Stimulated activated CD8-positive, alpha-beta memory T cell treated with anti-CD3 and anti-CD28 coated beads, Interleukin-4, amount 100 ng/mL, for 48 hours (primary cell): ENCODE results near the gene NOS3.
"Not testable (repeated sequence)": the region's sequence is repeated elsewhere in the genome, so short reads cannot be mapped to it uniquely, and the experiment has no call there.

Source experiments
- DNase-seq: peaks from one replicate; pipeline ENCODE4 v3.0.0-alpha.2; 2020

NOS3 gene

GRCh38 chr7:151040616-151041375 is 50.0 kb downstream of the NOS3 start:
- DNase-seq = no peak

GRCh38 chr7:151043449-151043848 is 52.6 kb downstream of the NOS3 start:
- DNase-seq = not testable (repeated sequence)

GRCh38 chr7:151043959-151044358 is 53.1 kb downstream of the NOS3 start:
- DNase-seq = no peak

GRCh38 chr7:151045262-151045661 is 54.4 kb downstream of the NOS3 start:
- no peak for DNase-seq

GRCh38 chr7:151045967-151046366 is 55.1 kb downstream of the NOS3 start:
- no peak for DNase-seq

- DNase-seq = no peak
Observed at GRCh38 chr7:151046603-151047573, 56.1 kb downstream of the NOS3 start.

GRCh38 chr7:151047976-151048815 is 57.4 kb downstream of the NOS3 start, which contains the start of gene ASIC3:
ASIC3 (plus strand) TSS chr7:151048531; CDS start chr7:151048886, 355 bp downstream.
- DNase-seq = no peak

- DNase-seq = no peak
Observed at GRCh38 chr7:151048911-151049463, 58.2 kb downstream of the NOS3 start.

GRCh38 chr7:151051108-151051507 is 60.3 kb downstream of the NOS3 start:
- peak; percentile 62 for DNase-seq

GRCh38 chr7:151053096-151053495 is 62.3 kb downstream of the NOS3 start:
- DNase-seq = no peak

GRCh38 chr7:151053751-151054150 is 62.9 kb downstream of the NOS3 start:
- DNase-seq = no peak

- DNase-seq = no peak
Observed at GRCh38 chr7:151056283-151056665, 65.5 kb downstream of the NOS3 start.

GRCh38 chr7:151056666-151057505 is 66.1 kb downstream of the NOS3 start:
- no peak for DNase-seq

GRCh38 chr7:151057506-151057988 is 66.7 kb downstream of the NOS3 start, which contains the start of gene CDK5:
CDK5 (minus strand) TSS chr7:151057897; CDS start chr7:151057848, 49 bp downstream.
- no peak for DNase-seq

GRCh38 chr7:151057989-151058780 is 67.4 kb downstream of the NOS3 start:
- peak; percentile 97 for DNase-seq

- DNase-seq = peak; percentile 47
Observed at GRCh38 chr7:151058781-151059366, 68.1 kb downstream of the NOS3 start.

GRCh38 chr7:151059367-151060112 is 68.7 kb downstream of the NOS3 start, which contains the start of gene SLC4A2:
SLC4A2 (plus strand) TSS chr7:151059589; CDS start chr7:151061988, 2,399 bp downstream.
- peak; percentile 81 for DNase-seq

GRCh38 chr7:151060113-151060415 is 69.2 kb downstream of the NOS3 start:
- DNase-seq = no peak
